GM21447 (cell line): ENCODE measurements around the gene PBRM1.

Experiments
- ATAC-seq: cut with Tn5 transposase; IDR thresholded peaks from one replicate; pipeline ENCODE4 v1.9.1; 2021; ENCODE audit not compliant: unreplicated experiment

The PBRM1 gene

DNA sequence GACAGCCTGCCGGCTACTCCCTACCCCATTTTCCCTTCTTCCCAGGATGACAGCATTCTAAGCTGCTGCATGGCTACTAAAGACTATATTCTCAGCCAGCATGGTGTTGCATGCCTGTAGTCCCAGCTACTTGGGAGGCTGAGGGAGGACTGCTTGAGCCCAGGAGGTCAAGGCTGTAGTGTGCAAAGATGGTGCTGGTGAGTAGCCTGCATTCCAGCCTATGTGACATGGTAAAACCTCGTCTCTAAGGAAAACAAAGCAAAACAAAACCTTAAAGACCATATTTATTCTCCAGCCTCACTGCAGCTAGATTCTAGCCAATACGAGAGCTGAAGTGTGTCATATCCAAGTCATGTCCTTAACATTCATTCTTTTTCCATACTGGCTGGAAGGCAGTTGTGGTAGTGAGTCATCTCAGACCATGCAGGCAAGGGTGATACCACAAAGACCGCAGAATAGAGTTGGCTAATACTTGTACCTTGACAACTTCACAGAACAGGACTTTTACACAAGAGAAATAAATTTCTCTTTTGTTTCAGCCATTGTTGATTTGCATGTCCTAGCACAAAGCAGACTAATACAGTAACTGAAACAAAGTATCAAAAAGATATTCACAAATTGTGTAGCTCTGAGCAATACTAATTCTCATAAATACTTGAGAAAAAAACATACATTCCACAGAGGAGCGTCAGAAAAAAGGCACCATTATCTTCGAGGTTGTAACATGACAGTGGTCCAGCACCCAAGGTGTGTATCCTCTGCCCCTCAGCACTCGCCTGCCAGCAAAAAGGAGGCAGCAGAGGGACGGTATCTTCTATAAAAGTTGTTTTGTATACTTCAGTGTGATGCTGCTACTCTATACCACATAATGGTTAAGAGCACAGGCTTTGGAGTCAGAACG, 14.8 kb downstream of the PBRM1 start:
- ATAC-seq, result peak; percentile 83

- ATAC-seq, result no peak
Measured at GRCh38 chr3:52663098-52663497, 22.6 kb downstream of the PBRM1 start.

DNA sequence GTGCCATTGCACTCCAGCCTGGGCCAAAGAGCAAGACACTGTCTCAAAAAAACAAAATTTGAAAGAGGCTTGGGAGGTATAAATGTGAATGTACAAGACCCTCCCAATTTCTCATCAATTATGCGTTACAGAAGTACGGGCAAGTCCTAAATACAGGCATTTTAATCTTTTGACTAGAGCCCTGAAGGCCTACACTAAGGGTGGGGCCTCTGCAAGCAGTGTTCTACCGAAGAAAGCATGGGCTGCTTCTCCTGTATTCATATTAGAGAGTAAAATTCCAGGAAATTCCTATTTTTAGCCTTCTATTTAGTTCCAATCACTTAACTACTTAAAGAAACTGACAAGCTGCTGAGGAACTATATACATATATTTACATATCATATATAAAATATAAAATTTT, 25.7 kb downstream of the PBRM1 start:
- no peak for ATAC-seq

DNA sequence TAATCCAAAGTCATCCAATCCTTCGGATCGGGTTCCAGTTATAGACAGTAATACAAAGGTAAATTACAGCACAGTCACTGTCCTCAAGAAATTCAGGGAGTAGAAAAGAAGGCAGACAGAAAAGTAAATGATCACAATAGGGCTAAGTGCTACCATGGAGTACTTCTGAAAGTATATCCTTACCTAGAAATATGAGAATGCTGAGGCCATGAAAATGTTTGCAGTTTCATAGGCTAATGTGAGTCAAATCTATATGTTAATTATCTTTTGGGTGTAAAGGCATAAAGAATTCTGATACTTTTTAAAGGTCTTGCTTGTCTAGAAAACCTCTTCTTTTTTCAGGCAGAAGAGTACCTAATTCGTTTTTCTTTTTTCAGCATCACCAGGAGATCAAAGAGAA, 29.8 kb downstream of the PBRM1 start:
- ATAC-seq, result no peak

GRCh38 chr3:52651592-52651991, 34.1 kb downstream of the PBRM1 start:
- no peak for ATAC-seq

DNA sequence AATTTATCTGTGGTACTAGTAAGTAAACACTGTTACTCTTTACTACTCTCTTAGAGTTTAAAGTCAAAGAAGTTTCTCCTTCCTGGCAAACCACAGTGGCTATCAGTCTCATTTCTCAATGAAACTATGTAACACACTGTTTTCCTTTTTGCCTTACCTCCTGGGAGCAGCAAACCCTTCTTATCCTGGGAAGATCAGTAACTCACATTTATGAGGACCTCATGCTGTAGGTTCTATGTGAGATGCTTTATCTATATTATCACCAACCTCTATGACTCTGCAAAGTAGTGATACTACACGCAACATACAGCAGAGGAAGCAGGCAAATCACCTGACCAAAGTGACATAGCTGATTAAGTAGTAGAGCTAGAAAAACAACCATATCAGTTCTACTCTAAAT, 35.3 kb downstream of the PBRM1 start:
- ATAC-seq, result no peak

DNA sequence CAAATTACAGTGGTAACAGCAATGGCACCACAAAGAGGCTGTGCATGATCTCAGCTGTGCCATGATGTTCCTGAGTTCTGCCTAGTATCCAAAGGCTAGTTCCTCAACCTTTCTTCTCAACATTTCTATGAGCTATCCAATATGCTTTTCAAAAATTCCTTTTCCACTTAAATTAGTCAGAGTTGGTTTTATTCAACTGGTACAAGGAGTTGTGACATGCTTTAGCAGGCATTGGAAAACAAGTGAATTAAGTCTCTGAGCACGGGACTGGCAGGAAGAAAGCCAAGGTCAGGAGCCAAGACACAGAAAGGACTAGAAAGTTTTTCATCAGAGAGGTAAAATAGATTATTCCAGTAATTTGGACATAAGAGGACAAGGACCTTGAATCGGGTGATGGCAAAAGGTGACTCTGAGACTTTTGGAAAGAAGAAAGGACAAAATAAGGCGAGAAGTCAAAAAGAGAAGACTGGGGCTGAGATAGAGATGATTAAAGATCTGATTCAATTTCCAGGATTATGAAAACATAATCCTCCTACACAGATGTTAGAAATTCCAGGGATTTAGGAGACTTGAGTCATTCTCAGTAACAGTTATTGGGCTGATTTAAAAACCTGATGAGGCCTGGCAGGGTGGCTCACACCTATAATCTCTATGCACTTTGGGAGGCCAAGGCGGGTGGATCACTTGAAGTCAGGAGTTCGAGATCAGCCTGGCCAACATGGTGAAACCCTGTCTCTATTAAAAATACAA, 36.1 kb downstream of the PBRM1 start:
- no peak for ATAC-seq

GRCh38 chr3:52645549-52645948, 40.2 kb downstream of the PBRM1 start:
- no peak for ATAC-seq

GRCh38 chr3:52636673-52637072, 49.0 kb downstream of the PBRM1 start:
- ATAC-seq, result no peak

- no peak for ATAC-seq
Measured at GRCh38 chr3:52633786-52634185, 51.9 kb downstream of the PBRM1 start.

GRCh38 chr3:52625041-52625440, 60.7 kb downstream of the PBRM1 start:
- ATAC-seq, result no peak

GRCh38 chr3:52623234-52623792, 62.4 kb downstream of the PBRM1 start:
- no peak for ATAC-seq

DNA sequence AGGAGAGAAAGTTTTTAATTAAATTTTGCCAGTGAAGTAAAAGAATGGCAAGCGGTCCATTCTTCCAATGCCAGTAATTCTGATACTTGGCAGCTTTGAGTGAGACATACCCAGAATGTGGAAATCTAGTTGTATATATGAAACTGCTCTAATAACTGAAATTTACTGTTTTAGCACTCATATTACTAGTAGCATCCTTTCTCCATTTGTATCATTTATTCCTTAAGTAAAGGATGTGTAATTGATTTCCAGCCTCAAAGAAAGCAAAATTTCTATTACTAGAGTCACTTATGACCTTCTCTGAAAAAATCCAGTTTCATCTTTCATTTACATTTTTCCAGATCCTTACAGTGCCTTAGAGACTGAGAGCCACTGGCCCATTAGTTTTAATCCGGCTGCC, 65.1 kb downstream of the PBRM1 start:
- ATAC-seq, result no peak

DNA sequence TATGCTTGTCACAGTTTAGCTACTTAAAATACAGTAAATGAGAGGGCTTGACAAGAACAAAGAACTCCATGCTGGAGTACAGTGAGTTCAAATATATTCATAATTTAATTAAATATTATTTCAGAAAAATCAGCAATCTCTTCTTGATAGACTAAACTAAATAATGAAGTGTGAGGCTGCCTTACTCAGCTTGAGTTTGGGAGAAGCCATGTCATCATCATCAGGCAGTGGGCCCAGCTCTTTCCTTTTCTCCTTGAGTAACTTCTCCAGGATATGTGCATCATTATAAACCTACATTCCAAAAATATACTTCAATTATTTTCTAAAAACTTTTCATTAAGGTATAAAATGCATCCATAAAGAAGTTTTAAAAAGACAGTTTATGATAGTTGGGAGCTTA, 70.5 kb downstream of the PBRM1 start:
- no peak for ATAC-seq

GRCh38 chr3:52614689-52615088, 71.0 kb downstream of the PBRM1 start:
- no peak for ATAC-seq

DNA sequence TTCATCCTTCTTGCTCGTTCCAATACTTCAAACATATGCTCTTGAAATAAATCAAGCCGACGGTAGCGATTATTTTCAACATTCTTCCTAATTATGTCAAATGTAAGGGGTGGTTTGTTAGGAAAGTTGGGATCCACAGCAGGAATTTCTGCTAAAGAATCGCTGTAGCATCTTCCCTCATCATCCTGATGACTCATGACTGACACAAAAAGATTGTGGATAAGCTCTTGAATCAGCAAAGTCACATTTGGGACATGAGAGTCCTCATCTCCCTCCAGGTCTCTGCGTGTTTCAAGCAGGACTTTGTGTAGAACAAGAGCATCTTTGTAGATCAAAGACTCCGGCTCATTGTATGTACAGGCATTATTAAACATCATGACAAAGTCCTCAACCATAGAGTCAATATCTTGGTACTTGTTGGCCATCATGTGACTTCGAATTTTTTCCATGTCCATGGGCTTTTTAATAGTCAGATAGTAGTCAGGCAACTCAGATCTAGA, 76.3 kb downstream of the PBRM1 start:
- no peak for ATAC-seq

DNA sequence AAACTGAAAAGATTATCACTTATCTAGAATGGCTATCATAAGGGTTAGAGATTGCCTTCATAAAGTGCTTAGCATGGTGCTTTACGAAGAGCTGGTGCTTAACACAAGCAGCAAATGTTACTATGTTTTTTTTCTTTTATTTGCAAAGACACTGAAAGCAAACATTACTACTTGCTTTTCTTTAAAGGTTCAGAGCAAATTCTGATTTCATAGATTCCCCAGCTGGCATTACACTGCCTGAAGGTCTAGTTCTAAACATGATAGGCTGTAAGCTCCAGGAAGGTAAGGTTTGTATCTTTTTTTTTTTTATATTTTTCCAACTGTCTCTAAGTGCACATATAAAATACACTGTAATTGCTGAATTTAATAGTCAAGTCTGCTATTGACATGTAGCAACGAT, 77.4 kb downstream of the PBRM1 start:
- ATAC-seq, result no peak

GRCh38 chr3:52606373-52607085, 79.2 kb downstream of the PBRM1 start:
- no peak for ATAC-seq

DNA sequence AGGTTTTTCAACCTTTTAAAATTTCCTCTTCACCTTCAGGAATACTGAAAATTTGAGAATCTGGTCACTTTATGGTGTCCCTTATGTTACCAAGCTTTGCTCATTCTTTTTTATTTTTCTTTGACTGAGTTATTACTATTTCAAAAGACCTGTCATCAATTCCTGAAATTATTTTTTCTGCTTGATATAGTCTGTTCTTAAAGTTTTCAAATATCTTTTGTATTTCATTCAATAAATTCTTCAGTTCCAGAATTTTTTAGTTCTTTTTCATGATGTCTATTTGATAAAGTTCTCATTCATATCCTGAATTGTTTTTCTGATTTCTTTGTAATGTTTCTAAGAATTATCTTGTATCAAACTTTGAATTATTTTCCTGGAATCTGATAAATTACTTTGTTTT, 85.5 kb downstream of the PBRM1 start:
- ATAC-seq, result no peak

GRCh38 chr3:52596658-52597265, 89.0 kb downstream of the PBRM1 start:
- ATAC-seq, result no peak

DNA sequence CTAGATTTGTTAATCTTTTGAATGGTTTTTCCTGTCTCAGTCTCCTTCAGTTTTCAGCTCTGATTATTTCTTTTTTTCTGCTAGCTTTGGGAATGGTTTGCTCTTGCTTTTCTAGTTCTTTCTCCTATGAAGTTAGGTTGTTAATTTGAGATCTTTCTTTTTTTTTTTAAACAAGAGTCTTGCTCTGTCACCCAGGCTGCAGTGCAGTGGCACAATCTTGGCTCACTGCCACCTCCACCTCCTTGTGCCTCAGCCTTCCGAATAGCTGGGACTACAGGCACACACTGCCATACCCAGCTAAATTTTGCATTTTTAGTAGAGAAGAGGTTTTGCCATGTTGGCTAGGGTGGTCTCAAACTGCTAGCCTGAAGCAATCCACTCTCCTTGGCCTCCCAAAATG, 92.6 kb downstream of the PBRM1 start:
- ATAC-seq, result no peak
